GM12801 (cell line): ENCODE measurements around the gene SCAF1.

Source experiments
- CTCF ChIP-seq: IDR thresholded peaks from one replicate; pipeline ENCODE4 v1.5.1; 2011; ENCODE audit warnings: control low read depth; ENCODE audit not compliant: insufficient read length; ENCODE audit errors: extremely low read depth

Gene SCAF1

GRCh38 chr19:49605605-49606004 lies 36.4 kb upstream of the SCAF1 start:
- no peak for TF ChIP-seq CTCF

- no peak for TF ChIP-seq CTCF
These were observed 32.4 kb upstream of the SCAF1 start for GRCh38 chr19:49609499-49610092.

GRCh38 chr19:49613374-49613773 lies 28.6 kb upstream of the SCAF1 start:
- TF ChIP-seq CTCF = no peak

- no peak for TF ChIP-seq CTCF
These were observed 27.7 kb upstream of the SCAF1 start for GRCh38 chr19:49614096-49614833.

- TF ChIP-seq CTCF = no peak
These were observed 26.1 kb upstream of the SCAF1 start for GRCh38 chr19:49615861-49616260.

GRCh38 chr19:49616532-49616931 lies 25.5 kb upstream of the SCAF1 start:
- TF ChIP-seq CTCF = no peak

GRCh38 chr19:49616945-49617344 lies 25.1 kb upstream of the SCAF1 start:
- TF ChIP-seq CTCF = no peak
